SK-N-MC (cell line): ENCODE results near the gene PADI6.

Experiments used
- EZH2 ChIP-seq: fragments of 200-600 bp; sonication (generic); IDR thresholded peaks from one replicate; pipeline ENCODE4 v1.6.1; 2017; ENCODE audit warnings: antibody characterized with exemption
- FOXP2 ChIP-seq: optimal IDR thresholded peaks from 2 replicates; pipeline ENCODE3; 2011; ENCODE audit warnings: mild to moderate bottlenecking, moderate library complexity; ENCODE audit not compliant: insufficient read depth; ENCODE audit errors: extremely low read length, control extremely low read depth
- POLR2AphosphoS5 ChIP-seq: IDR thresholded peaks from 2 replicates; pipeline ENCODE4 v1.6.1; 2012; ENCODE audit warnings: mild to moderate bottlenecking, low read depth, low read length, borderline replicate concordance

GRCh38 chr1:17352419-17352909 is 19.5 kb upstream of the PADI6 start:
- TF ChIP-seq EZH2 (no peak), POLR2AphosphoS5 (no peak), FOXP2 (no peak)
